Measurements from ENCODE around the gene NMT1.

NMT1 gene

GRCh38 chr17:45106096-45106495 is 45.0 kb downstream of the NMT1 start:
- DNase-seq, result no peak

- DNase-seq, result no peak
Measured at GRCh38 chr17:45106582-45106981, 45.5 kb downstream of the NMT1 start.

- DNase-seq, result no peak
Measured at GRCh38 chr17:45107293-45108010, 46.3 kb downstream of the NMT1 start.

GRCh38 chr17:45108051-45108450 is 46.9 kb downstream of the NMT1 start:
- DNase-seq, result no peak

GRCh38 chr17:45108595-45109521 is 47.7 kb downstream of the NMT1 start:
- no peak for DNase-seq

- DNase-seq, result no peak
Measured at GRCh38 chr17:45110676-45111611, 49.8 kb downstream of the NMT1 start.

GRCh38 chr17:45111850-45112249 is 50.7 kb downstream of the NMT1 start:
- DNase-seq, result no peak

- DNase-seq, result no peak
Measured at GRCh38 chr17:45112559-45113423, 51.7 kb downstream of the NMT1 start.

- no peak for DNase-seq
Measured at GRCh38 chr17:45113424-45113754, 52.3 kb downstream of the NMT1 start.

- DNase-seq, result no peak
Measured at GRCh38 chr17:45114117-45114932, 53.2 kb downstream of the NMT1 start.

- DNase-seq, result no peak
Measured at GRCh38 chr17:45115015-45115625, 54.0 kb downstream of the NMT1 start.

- no peak for DNase-seq
Measured at GRCh38 chr17:45115871-45116270, 54.8 kb downstream of the NMT1 start.

GRCh38 chr17:45116434-45117016 is 55.4 kb downstream of the NMT1 start:
- DNase-seq, result no peak

GRCh38 chr17:45117334-45117733 is 56.2 kb downstream of the NMT1 start:
- no peak for DNase-seq

- no peak for DNase-seq
Measured at GRCh38 chr17:45117848-45118646, 56.9 kb downstream of the NMT1 start.

GRCh38 chr17:45118691-45119090 is 57.6 kb downstream of the NMT1 start:
- no peak for DNase-seq

GRCh38 chr17:45119964-45120363 is 58.8 kb downstream of the NMT1 start:
- no peak for DNase-seq

- no peak for DNase-seq
Measured at GRCh38 chr17:45120558-45120957, 59.4 kb downstream of the NMT1 start.

GRCh38 chr17:45121055-45121454 is 59.9 kb downstream of the NMT1 start:
- no peak for DNase-seq
